Fibroblast of the aortic adventitia (primary cell): ENCODE data around the gene ACTN3. TPM values are rescaled to one million over a fixed set of nuclear protein-coding genes. Genes with fewer than 3 reads are reported as not detected.

Experiments
- DNase-seq: peaks from one replicate; pipeline ENCODE4 v3.0.0-alpha.2; 2010; ENCODE audit warnings: low read depth
- H3K4me3 ChIP-seq: 2 replicates; pipeline ENCODE4 v1.5.1; 2011; ENCODE audit warnings: low read depth, mild to moderate bottlenecking, control low read depth, low read length, moderate library complexity
- CTCF ChIP-seq: IDR thresholded peaks from 2 replicates; pipeline ENCODE4 v1.5.1; 2011; ENCODE audit warnings: mild to moderate bottlenecking, low read length, control low read depth, inconsistent platforms; ENCODE audit not compliant: insufficient read depth
- total RNA-seq: library from RNA; depleted of rRNA; stranded (reverse); fragments of >200 nt; gene quantifications from 2 replicates; pipeline ENCODE4 v1.2.3, GENCODE V29; 2012; ENCODE audit warnings: low replicate concordance

Gene ACTN3
- total RNA-seq, 1 donor, result not detected

DNA sequence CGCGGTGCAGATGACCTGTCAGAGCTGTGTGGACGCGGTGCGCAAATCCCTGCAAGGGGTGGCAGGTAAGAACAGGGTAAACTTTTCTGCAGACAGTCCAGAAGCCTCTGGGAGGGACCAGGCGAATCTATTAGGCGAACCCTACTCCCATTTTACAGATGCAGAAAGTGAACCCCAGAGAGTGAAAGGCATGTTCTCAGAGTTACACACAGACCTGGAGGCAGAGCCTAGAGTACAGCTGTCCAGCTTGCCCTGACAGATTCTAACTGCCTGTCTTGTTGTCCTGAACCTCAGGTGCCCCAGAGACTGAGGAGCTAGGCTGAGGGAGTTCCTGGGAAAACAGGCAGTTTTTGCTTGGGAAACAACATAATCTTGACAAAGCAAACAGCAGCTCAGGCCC, 46.9 kb downstream of the ACTN3 start:
- DNase-seq, result no peak
- TF ChIP-seq CTCF, result no peak
- H3K4me3 ChIP-seq, result peak overlapping the region; percentile 84

DNA sequence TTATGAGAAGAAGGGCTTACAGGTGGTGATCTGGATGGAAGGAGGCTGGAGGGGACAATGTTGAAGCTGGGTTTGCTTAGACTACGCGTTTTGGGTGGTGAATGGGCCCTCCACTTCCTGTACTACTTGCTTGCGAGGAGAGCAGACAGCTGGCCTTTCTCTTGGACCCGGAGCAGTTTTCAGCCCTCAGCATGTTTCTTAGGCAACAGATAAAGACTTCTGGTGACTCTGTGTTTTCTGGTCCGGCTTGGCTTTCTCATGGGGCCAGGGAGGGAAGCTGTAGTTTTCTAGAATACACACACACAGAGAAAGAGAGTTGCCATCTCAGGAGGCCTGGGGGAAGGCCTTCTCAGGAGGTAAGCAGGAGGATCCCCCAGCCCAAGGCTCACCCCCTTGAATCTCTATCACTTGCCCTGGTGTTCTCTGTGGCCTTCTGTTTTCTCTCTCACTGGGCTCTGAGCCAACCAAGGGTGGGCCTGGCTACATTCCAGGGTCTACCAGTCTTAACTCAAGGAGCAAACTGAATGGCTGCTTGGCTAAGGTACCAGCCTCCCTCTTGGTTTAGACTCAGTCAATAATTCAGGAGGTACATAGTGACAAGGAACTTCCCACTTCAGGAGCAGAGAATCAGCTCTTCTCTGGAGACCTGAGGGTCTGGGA, 48.7 kb downstream of the ACTN3 start:
- DNase-seq, result peak; percentile 82
- TF ChIP-seq CTCF, result no peak
- H3K4me3 ChIP-seq, result peak overlapping the region; percentile 33

GRCh38 chr11:66598993-66599392, 52.3 kb downstream of the ACTN3 start:
- DNase-seq, result no peak
- no peak for TF ChIP-seq CTCF
- no peak overlapping the region for H3K4me3 ChIP-seq

DNA sequence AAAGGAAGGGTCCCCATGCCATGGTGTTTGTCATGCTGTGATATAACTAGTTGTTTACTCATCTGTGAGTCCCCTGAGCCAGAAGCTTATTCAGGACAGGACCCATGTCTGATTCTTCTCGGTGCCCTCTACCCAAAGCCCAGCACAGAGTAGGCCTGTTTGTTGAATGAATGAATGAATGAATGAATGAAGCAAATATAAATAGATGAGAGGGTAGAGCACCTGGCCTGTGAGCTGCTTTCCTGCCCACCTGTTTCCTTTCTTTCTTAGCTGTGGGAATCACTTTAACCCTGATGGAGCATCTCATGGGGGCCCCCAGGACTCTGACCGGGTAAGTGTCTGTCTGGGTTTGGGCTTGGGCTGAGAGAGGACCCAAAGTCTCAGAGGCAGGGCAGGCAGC, 53.5 kb downstream of the ACTN3 start:
- no peak overlapping the region for H3K4me3 ChIP-seq
- TF ChIP-seq CTCF, result no peak
- no peak for DNase-seq

GRCh38 chr11:66600631-66601233, 54.0 kb downstream of the ACTN3 start:
- peak; percentile 48 for DNase-seq
- H3K4me3 ChIP-seq, result no peak overlapping the region
- TF ChIP-seq CTCF, result no peak

- TF ChIP-seq CTCF, result no peak
- no peak overlapping the region for H3K4me3 ChIP-seq
Observed at GRCh38 chr11:66603072-66603471, 56.4 kb downstream of the ACTN3 start.

More at GRCh38 chr11:66603072-66603471, 56.4 kb downstream of the ACTN3 start:
- DNase-seq, result no peak
